NB4 (cell line): ENCODE results near the gene POGZ.

Experiments used
- DNase-seq: peaks from one replicate; pipeline ENCODE4 v3.0.0; 2010; ENCODE audit warnings: low read depth
- H3K4me3 ChIP-seq: one replicate; pipeline ENCODE4 v1.5.1; 2011; ENCODE audit warnings: mild to moderate bottlenecking, low read depth, low read length, moderate library complexity
- MYC ChIP-seq: IDR thresholded peaks from 2 replicates; pipeline ENCODE4 v1.6.1; 2011; ENCODE audit warnings: low read depth, low read length
- POLR2A ChIP-seq: IDR thresholded peaks from 2 replicates; pipeline ENCODE4 v1.6.1; 2011; ENCODE audit warnings: mild to moderate bottlenecking; ENCODE audit not compliant: insufficient read length; ENCODE audit errors: extremely low read depth
- TF ChIP-seq, protein P1 (sequence below): IDR thresholded peaks from 2 replicates; pipeline ENCODE4 v1.6.1; 2011; ENCODE audit warnings: low read depth, low read length
- TF ChIP-seq, protein P2 (sequence below): IDR thresholded peaks from one replicate; pipeline ENCODE4 v1.5.1; 2012; ENCODE audit warnings: low read depth, low read length

POGZ gene

DNA sequence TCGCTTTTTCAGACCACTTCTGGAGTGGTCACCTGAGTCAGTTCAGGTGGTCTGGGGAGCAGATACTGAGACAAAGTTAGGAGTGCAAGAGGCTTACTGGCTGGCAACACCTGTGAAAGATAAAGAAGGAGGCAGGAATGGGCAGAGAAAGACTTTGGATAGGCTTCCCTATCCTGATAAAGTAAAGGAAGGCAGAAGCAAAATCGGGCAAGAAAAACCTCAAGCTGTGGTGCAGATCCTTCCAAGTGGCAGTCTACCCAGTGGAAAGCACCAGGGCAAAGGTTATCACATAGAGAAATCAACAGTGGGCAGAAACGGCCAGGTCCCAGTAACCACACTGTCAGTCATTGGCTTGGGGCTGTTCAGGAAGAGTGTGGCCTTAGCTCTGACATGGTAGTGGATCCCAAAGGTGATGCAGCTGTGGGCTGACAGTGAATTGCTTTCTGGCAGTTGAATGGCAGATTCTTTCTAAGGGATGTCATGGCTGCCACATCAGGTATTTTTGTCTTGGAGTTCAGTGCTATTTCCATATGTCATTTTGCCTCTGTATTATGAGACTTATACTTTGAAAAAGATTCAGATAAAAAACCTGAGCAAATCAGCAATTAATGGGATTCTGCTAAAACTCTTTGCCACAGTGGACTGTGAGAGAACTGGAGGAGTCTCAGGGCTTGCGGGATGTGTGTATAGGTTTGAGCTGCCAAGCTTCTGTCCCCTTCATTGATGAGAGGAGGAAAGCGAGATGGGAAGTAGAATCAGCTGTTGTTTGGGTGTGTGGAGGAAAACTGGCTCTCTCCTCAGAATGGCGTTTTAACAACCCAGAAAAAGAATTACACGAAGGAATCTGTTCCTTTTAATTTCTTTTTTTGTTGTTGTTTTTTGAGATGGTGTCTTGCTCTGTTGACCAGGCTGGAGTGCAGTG lies 43.8 kb upstream of the POGZ start:
- TF ChIP-seq MYC: no peak
- TF ChIP-seq, protein P1, sequence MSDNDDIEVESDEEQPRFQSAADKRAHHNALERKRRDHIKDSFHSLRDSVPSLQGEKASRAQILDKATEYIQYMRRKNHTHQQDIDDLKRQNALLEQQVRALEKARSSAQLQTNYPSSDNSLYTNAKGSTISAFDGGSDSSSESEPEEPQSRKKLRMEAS: no peak
- TF ChIP-seq, protein P2, sequence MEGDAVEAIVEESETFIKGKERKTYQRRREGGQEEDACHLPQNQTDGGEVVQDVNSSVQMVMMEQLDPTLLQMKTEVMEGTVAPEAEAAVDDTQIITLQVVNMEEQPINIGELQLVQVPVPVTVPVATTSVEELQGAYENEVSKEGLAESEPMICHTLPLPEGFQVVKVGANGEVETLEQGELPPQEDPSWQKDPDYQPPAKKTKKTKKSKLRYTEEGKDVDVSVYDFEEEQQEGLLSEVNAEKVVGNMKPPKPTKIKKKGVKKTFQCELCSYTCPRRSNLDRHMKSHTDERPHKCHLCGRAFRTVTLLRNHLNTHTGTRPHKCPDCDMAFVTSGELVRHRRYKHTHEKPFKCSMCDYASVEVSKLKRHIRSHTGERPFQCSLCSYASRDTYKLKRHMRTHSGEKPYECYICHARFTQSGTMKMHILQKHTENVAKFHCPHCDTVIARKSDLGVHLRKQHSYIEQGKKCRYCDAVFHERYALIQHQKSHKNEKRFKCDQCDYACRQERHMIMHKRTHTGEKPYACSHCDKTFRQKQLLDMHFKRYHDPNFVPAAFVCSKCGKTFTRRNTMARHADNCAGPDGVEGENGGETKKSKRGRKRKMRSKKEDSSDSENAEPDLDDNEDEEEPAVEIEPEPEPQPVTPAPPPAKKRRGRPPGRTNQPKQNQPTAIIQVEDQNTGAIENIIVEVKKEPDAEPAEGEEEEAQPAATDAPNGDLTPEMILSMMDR: no peak
- no peak for TF ChIP-seq POLR2A
- H3K4me3 ChIP-seq: no peak overlapping the region
- DNase-seq: no peak

DNA sequence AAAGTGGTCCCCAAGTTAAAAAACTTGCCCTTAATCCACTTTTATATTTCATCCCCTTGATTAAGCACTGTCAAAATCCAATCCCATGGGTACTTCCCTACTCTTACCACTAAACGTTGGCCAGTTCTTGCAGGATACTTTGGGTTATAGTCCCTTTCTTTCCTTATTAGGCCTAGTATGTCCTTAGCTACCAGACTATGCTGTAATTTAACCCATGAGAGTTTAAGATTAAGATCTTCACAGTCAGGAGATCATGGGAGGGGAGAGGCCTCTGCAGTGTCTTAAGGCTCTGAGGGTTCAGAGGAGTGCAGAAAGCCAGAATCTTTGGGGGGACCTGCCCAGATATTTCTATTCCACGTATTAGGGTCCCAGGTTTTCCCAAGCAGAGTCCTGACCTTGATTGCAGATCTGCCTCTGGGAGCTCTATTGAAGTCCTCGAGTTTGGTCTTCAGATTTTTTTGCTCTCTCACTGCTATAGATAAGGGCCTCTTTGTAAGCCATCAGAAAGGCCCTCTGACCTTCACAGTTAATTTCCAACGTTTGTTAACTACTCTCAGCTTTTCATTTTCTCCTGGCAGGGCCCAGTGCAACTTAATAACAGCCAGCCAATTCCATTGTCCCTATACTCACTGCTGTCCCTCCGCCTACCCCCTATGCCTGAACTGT lies 42.9 kb upstream of the POGZ start:
- DNase-seq: no peak
- TF ChIP-seq POLR2A: no peak
- TF ChIP-seq, protein P2: no peak
- TF ChIP-seq, protein P1: no peak
- no peak for TF ChIP-seq MYC
- no peak overlapping the region for H3K4me3 ChIP-seq

DNA sequence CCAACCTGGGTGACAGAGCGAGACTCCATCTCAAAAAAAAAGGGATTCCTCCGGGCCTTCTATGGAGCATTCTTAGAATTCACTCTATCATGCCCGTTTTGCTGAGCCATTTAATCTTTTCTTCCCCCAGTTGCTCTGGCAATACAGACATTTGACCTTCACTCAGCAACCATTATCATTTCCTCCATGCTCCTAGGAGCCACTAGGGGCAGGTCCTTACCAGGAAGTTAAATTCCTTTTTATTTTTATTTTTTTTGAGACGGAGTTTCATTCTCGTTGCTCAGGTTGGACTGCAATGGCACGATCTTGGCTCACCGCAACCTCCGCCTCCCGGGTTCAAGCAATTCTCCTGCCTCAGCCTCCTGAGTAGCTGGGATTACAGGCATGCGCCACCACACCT lies 42.2 kb upstream of the POGZ start:
- no peak for TF ChIP-seq POLR2A
- no peak for TF ChIP-seq MYC
- TF ChIP-seq, protein P1: no peak
- TF ChIP-seq, protein P2: no peak
- no peak for DNase-seq
- H3K4me3 ChIP-seq: no peak overlapping the region

DNA sequence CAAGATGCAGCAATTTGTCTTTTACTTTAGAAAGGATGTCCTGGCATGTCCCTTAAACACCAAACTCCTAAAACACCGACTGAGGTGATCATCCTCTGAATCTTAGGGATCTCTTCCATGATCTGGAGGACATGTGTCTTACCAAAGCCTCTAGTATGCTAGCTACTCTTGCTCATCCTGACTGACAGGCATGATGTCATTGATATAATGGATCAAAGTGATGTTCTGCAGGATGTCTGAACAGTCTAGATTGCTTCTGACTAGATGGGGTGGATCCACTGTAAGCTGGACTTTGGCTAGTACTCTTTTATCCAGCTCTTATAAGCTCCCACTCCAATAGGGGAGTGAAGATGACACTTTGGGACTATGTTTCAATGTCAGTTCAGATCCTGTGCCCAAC lies 40.6 kb upstream of the POGZ start:
- no peak overlapping the region for H3K4me3 ChIP-seq
- DNase-seq: no peak
- TF ChIP-seq MYC: no peak
- no peak for TF ChIP-seq POLR2A
- TF ChIP-seq, protein P1: no peak
- TF ChIP-seq, protein P2: no peak

DNA sequence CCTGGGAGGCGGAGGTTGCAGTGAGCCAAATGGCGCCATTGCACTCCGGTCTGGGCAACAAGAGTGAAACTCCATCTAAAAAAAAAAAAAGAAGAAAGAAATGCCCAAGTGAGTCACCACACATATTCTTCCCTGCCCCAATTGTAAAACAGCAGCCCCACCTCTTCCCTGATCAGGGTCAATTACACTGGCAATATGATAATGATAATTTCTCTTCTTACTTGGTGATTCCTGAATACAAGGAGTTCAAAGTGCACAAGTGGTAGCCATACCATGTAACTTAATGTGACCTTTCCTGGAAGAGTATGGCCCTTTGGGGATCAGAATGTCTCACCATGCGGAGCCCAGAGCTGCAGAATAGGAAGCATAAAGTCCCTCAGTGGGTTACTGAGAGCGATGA lies 40.1 kb upstream of the POGZ start:
- no peak overlapping the region for H3K4me3 ChIP-seq
- TF ChIP-seq, protein P1: no peak
- TF ChIP-seq POLR2A (no peak), MYC (no peak)
- TF ChIP-seq, protein P2: no peak
- DNase-seq: no peak
